Nephron (organoid): ENCODE results near the gene FAM135A.
A peak's percentile ranks its signal among the peaks of the same experiment; 100 is the strongest.

Source experiments
- H3K27ac Mint-ChIP-seq, 3 experiments: 2 replicates each; pipeline ENCODE4 v1.8.0; 2020; ENCODE audit warnings: mixed read lengths in 3 of 3, mild to moderate bottlenecking in 2 of 3, moderate library complexity in 1 of 3
- H3K27me3 Mint-ChIP-seq: 2 replicates; pipeline ENCODE4 v1.8.0; 2021; ENCODE audit warnings: low read depth, mild to moderate bottlenecking, moderate library complexity, mixed read lengths
- H3K36me3 Mint-ChIP-seq: 2 replicates; pipeline ENCODE4 v1.8.0; 2020; ENCODE audit warnings: low read depth, mixed read lengths
- H3K4me1 Mint-ChIP-seq: 2 replicates; pipeline ENCODE4 v1.8.0; 2020; ENCODE audit warnings: mixed read lengths
- H3K4me3 Mint-ChIP-seq, 3 experiments: 2 replicates each; pipeline ENCODE4 v1.8.0; 2020; ENCODE audit warnings: mild to moderate bottlenecking in 3 of 3, mixed read lengths in 3 of 3, moderate library complexity in 2 of 3
- H3K9me3 Mint-ChIP-seq: 2 replicates; pipeline ENCODE4 v1.8.0; 2020; ENCODE audit warnings: mixed read lengths
- CTCF ChIP-seq, 3 experiments: fragments of 200-600 bp; sonication (generic); IDR thresholded peaks; one replicate each; pipeline ENCODE4 v1.5.0; 2021; ENCODE audit warnings: antibody characterized with exemption in 3 of 3; ENCODE audit not compliant: unreplicated experiment in 3 of 3

The FAM135A gene

GRCh38 chr6:70375166-70375565 is 38.1 kb upstream of the FAM135A start:
- Mint-ChIP-seq H3K27ac (no peak overlapping the region), H3K36me3 (no peaks in the 10 kb centered on the region), H3K4me1 (peaks cover 3% of the 10 kb centered on the region), H3K9me3 (no peaks in the 10 kb centered on the region), H3K4me3 (no peak overlapping the region), H3K27me3 (no peaks in the 10 kb centered on the region)
- no peak for TF ChIP-seq CTCF (IDR thresholded peaks at IDR 0.05; ENCODE audit: unreplicated experiment in 3 of 3)

GRCh38 chr6:70375882-70376281 is 37.4 kb upstream of the FAM135A start:
- no peaks in the 10 kb centered on the region for H3K27me3 Mint-ChIP-seq
- no peak overlapping the region for H3K4me3 Mint-ChIP-seq
- peaks cover 3% of the 10 kb centered on the region for H3K4me1 Mint-ChIP-seq
- no peaks in the 10 kb centered on the region for H3K36me3 Mint-ChIP-seq
- no peaks in the 10 kb centered on the region for H3K9me3 Mint-ChIP-seq
- H3K27ac Mint-ChIP-seq = no peak overlapping the region
- TF ChIP-seq CTCF (IDR thresholded peaks at IDR 0.05; ENCODE audit: unreplicated experiment in 3 of 3) = no peak

- no peaks in the 10 kb centered on the region for H3K36me3 Mint-ChIP-seq
- H3K9me3 Mint-ChIP-seq = no peaks in the 10 kb centered on the region
- H3K27me3 Mint-ChIP-seq = no peaks in the 10 kb centered on the region
Observed at GRCh38 chr6:70376628-70377027, 36.7 kb upstream of the FAM135A start.

GRCh38 chr6:70377372-70377771 is 35.9 kb upstream of the FAM135A start:
- H3K9me3 Mint-ChIP-seq = no peaks in the 10 kb centered on the region
- no peak overlapping the region for H3K27ac Mint-ChIP-seq
- no peaks in the 10 kb centered on the region for H3K36me3 Mint-ChIP-seq

More at GRCh38 chr6:70376628-70377027, 36.7 kb upstream of the FAM135A start:
- TF ChIP-seq CTCF (IDR thresholded peaks at IDR 0.05; ENCODE audit: unreplicated experiment in 3 of 3) = no peak
- Mint-ChIP-seq H3K4me3 (no peak overlapping the region), H3K27ac (no peak overlapping the region), H3K4me1 (no peaks in the 10 kb centered on the region)

GRCh38 chr6:70379473-70380013 is 33.8 kb upstream of the FAM135A start:
- H3K4me3 Mint-ChIP-seq = no peak overlapping the region
- no peaks in the 10 kb centered on the region for H3K4me1 Mint-ChIP-seq
- no peak for TF ChIP-seq CTCF (IDR thresholded peaks at IDR 0.05; ENCODE audit: unreplicated experiment in 3 of 3)
- peak overlapping the region in 1 of 3 experiments; percentile 81 for H3K27ac Mint-ChIP-seq
- no peaks in the 10 kb centered on the region for H3K36me3 Mint-ChIP-seq
- no peaks in the 10 kb centered on the region for H3K27me3 Mint-ChIP-seq
- H3K9me3 Mint-ChIP-seq = no peaks in the 10 kb centered on the region

More at GRCh38 chr6:70377372-70377771, 35.9 kb upstream of the FAM135A start:
- no peak overlapping the region for H3K4me3 Mint-ChIP-seq
- no peaks in the 10 kb centered on the region for H3K27me3 Mint-ChIP-seq
- H3K4me1 Mint-ChIP-seq = no peaks in the 10 kb centered on the region
- TF ChIP-seq CTCF (IDR thresholded peaks at IDR 0.05; ENCODE audit: unreplicated experiment in 3 of 3) = no peak

- Mint-ChIP-seq H3K9me3 (no peaks in the 10 kb centered on the region), H3K4me1 (no peaks in the 10 kb centered on the region), H3K36me3 (no peaks in the 10 kb centered on the region), H3K27ac (peak overlapping the region in 1 of 3 experiments; percentile 81), H3K27me3 (no peaks in the 10 kb centered on the region), H3K4me3 (no peak overlapping the region)
- no peak for TF ChIP-seq CTCF (IDR thresholded peaks at IDR 0.05; ENCODE audit: unreplicated experiment in 3 of 3)
Observed at GRCh38 chr6:70380252-70380651, 33.1 kb upstream of the FAM135A start.
